H9 (cell line): ENCODE measurements around the gene PHKA2. TPM values are rescaled to one million over a fixed set of nuclear protein-coding genes. Genes with fewer than 3 reads are reported as not detected.

ENCODE experiments used
- DNase-seq: peaks from one replicate; pipeline ENCODE4 v3.0.0-alpha.2; 2017
- H2AFZ ChIP-seq: one replicate; pipeline ENCODE4 v1.6.1; 2013; ENCODE audit warnings: mild to moderate bottlenecking, low read length, control low read depth, moderate library complexity
- H2AK5ac ChIP-seq: 2 replicates; pipeline ENCODE4 v1.6.1; 2013; ENCODE audit warnings: low read length, control low read depth, mixed read lengths; ENCODE audit not compliant: insufficient read length
- H2BK120ac ChIP-seq: one replicate; pipeline ENCODE4 v1.6.1; 2013; ENCODE audit warnings: low read depth, mild to moderate bottlenecking, low read length, control low read depth, inconsistent platforms; ENCODE audit not compliant: poor library complexity, severe bottlenecking
- H2BK12ac ChIP-seq: 2 replicates; pipeline ENCODE4 v1.6.1; 2013; ENCODE audit warnings: low read length, control low read depth, mixed read lengths, low read depth; ENCODE audit not compliant: insufficient read length
- H2BK15ac ChIP-seq: 2 replicates; pipeline ENCODE4 v1.6.1; 2013; ENCODE audit warnings: low read depth, low read length, control low read depth
- H2BK20ac ChIP-seq: one replicate; pipeline ENCODE4 v1.6.1; 2013; ENCODE audit warnings: low read depth, mild to moderate bottlenecking, low read length, control low read depth, inconsistent platforms; ENCODE audit not compliant: poor library complexity, severe bottlenecking
- H2BK5ac ChIP-seq: 2 replicates; pipeline ENCODE4 v1.6.1; 2013; ENCODE audit warnings: low read length, control low read depth, mixed read lengths; ENCODE audit not compliant: insufficient read length
- H3K14ac ChIP-seq: 2 replicates; pipeline ENCODE4 v1.6.1; 2013; ENCODE audit warnings: low read length, control low read depth; ENCODE audit not compliant: insufficient read depth
- H3K18ac ChIP-seq: 2 replicates; pipeline ENCODE4 v1.6.1; 2013; ENCODE audit warnings: low read depth, mild to moderate bottlenecking, mixed read lengths, low read length, control low read depth; ENCODE audit not compliant: insufficient read length
- H3K23ac ChIP-seq: 2 replicates; pipeline ENCODE4 v1.6.1; 2013; ENCODE audit warnings: low read length, control low read depth, mixed read lengths, low read depth; ENCODE audit not compliant: insufficient read length
- H3K23me2 ChIP-seq: 2 replicates; pipeline ENCODE4 v1.6.1; 2013; ENCODE audit warnings: low read depth, mild to moderate bottlenecking, mixed read lengths, low read length, control low read depth; ENCODE audit not compliant: insufficient read length, poor library complexity, severe bottlenecking
- H3K27ac ChIP-seq: 2 replicates; pipeline ENCODE4 v1.5.1; 2013; ENCODE audit warnings: low read length, control low read depth, mixed read lengths, low read depth; ENCODE audit not compliant: insufficient read length
- H3K27me3 ChIP-seq: 2 replicates; pipeline ENCODE4 v1.6.1; 2013; ENCODE audit warnings: low read length, control low read depth, inconsistent platforms; ENCODE audit not compliant: insufficient read depth
- H3K4ac ChIP-seq: 2 replicates; pipeline ENCODE4 v1.6.1; 2013; ENCODE audit warnings: low read depth, mild to moderate bottlenecking, control low read depth, inconsistent platforms, low read length, moderate library complexity
- H3K4me1 ChIP-seq: 2 replicates; pipeline ENCODE4 v1.6.1; 2013; ENCODE audit warnings: low read length, control low read depth, inconsistent platforms; ENCODE audit not compliant: insufficient read depth
- H3K4me2 ChIP-seq: 2 replicates; pipeline ENCODE4 v1.6.1; 2013; ENCODE audit warnings: low read length, control low read depth, mixed read lengths; ENCODE audit not compliant: insufficient read length, insufficient read depth
- H3K56ac ChIP-seq: 2 replicates; pipeline ENCODE4 v1.6.1; 2013; ENCODE audit warnings: low read depth, mild to moderate bottlenecking, mixed read lengths, low read length, control low read depth; ENCODE audit not compliant: insufficient read length
- H3K79me1 ChIP-seq: 2 replicates; pipeline ENCODE4 v1.6.1; 2013; ENCODE audit warnings: low read depth, mild to moderate bottlenecking, moderate library complexity, low read length, control low read depth, inconsistent platforms; ENCODE audit not compliant: insufficient read depth, poor library complexity, severe bottlenecking
- H3K79me2 ChIP-seq: 2 replicates; pipeline ENCODE4 v1.6.1; 2013; ENCODE audit warnings: low read length, control low read depth, inconsistent platforms; ENCODE audit not compliant: insufficient read depth
- H3K9ac ChIP-seq: 2 replicates; pipeline ENCODE4 v1.6.1; 2013; ENCODE audit warnings: low read length, control low read depth, mixed read lengths; ENCODE audit not compliant: insufficient read length; ENCODE audit errors: extremely low read depth
- H3K9me3 ChIP-seq: one replicate; pipeline ENCODE4 v1.6.1; 2013; ENCODE audit warnings: low read depth, low read length, inconsistent platforms; ENCODE audit not compliant: control insufficient read depth
- H3T11ph ChIP-seq: one replicate; pipeline ENCODE4 v1.6.1; 2013; ENCODE audit warnings: mild to moderate bottlenecking, low read length, control low read depth, inconsistent platforms
- H4K20me1 ChIP-seq: one replicate; pipeline ENCODE4 v1.6.1; 2013; ENCODE audit not compliant: control insufficient read depth, insufficient read length, insufficient read depth
- H4K5ac ChIP-seq: 2 replicates; pipeline ENCODE4 v1.6.1; 2013; ENCODE audit warnings: low read depth, mild to moderate bottlenecking, mixed read lengths, low read length, control low read depth; ENCODE audit not compliant: insufficient read length
- H4K8ac ChIP-seq: replicated peaks from 2 replicates; pipeline ENCODE4 v1.6.1; 2013; ENCODE audit warnings: low read length, control low read depth, mixed read lengths, low read depth; ENCODE audit not compliant: insufficient read length
- H4K91ac ChIP-seq: 2 replicates; pipeline ENCODE4 v1.6.1; 2013; ENCODE audit warnings: low read depth, mild to moderate bottlenecking, moderate library complexity, mixed read lengths, low read length, control low read depth; ENCODE audit not compliant: insufficient read length
- H3K27ac Mint-ChIP-seq, 3 experiments: 2 replicates in 2 of 3; 3 replicates in 1 of 3; pipeline ENCODE4 v1.8.0; 2020 to 2021; ENCODE audit warnings: mixed read lengths in 3 of 3, mild to moderate bottlenecking in 1 of 3, moderate library complexity in 1 of 3
- H3K27me3 Mint-ChIP-seq: 2 replicates; pipeline ENCODE4 v1.8.0; 2021; ENCODE audit warnings: low read depth, mild to moderate bottlenecking, moderate library complexity, mixed read lengths
- H3K36me3 Mint-ChIP-seq, 3 experiments: 2 replicates in 2 of 3; 3 replicates in 1 of 3; pipeline ENCODE4 v1.8.0; 2020 to 2021; ENCODE audit warnings: low read depth in 3 of 3, mixed read lengths in 3 of 3; ENCODE audit not compliant: insufficient read depth in 1 of 3
- H3K4me1 Mint-ChIP-seq, 2 experiments: 2 replicates each; pipeline ENCODE4 v1.8.0; 2020; ENCODE audit warnings: mixed read lengths in 2 of 2
- H3K4me3 Mint-ChIP-seq, 2 experiments: 2 replicates in 1 of 2; 3 replicates in 1 of 2; pipeline ENCODE4 v1.8.0; 2020 to 2021; ENCODE audit warnings: mild to moderate bottlenecking in 2 of 2, mixed read lengths in 2 of 2, moderate library complexity in 1 of 2
- H3K9me3 Mint-ChIP-seq, 2 experiments: 2 replicates in 1 of 2; 3 replicates in 1 of 2; pipeline ENCODE4 v1.8.0; 2020; ENCODE audit warnings: mild to moderate bottlenecking in 2 of 2, mixed read lengths in 2 of 2, moderate library complexity in 1 of 2
- WGBS: extraction: QIAGEN DNeasy Blood & Tissue Kit; methylation state at CpG from one replicate; pipeline ENCODE4 v1.1.7; 2013; ENCODE audit warnings: missing lambda C conversion rate, low lambda C conversion rate, mixed read lengths; ENCODE audit not compliant: insufficient read length; ENCODE audit errors: extremely low coverage; 5-methylcytosine and 5-hydroxymethylcytosine counted together
- total RNA-seq: library from RNA; stranded (reverse); gene quantifications from 2 replicates; pipeline ENCODE4 v1.2.1, GENCODE V29; 2021
- TF ChIP-seq, protein P1 (sequence below): fragments of 200-600 bp; sonication (generic); conservative IDR thresholded peaks from 3 replicates; pipeline ENCODE4 v1.8.0; 2021; ENCODE audit warnings: antibody characterized with exemption, mild to moderate bottlenecking

PHKA2 gene
- total RNA-seq, 1 experiment from 2014 or later: 24.2 TPM

DNA sequence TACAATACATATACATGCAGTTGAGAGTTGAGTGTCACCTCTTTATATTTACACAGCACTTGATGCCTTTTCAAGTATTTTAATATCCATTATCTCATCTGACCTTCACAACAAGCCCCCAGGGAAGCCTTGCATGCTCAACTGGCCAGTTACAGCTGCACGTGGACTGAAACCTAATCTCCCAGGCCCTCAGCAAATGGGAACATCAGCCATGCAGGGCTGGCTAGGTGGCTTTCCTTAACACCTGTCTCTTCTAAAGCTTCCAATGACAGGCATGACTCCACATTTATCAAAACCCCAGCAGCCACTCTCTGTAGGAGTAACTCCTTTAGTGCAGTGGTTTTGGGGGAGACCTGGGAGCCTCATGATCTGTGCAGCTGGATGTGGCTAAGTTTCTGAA, 56.4 kb downstream of the PHKA2 start:
- Histone ChIP-seq H3K4ac (no peak overlapping the region), H4K8ac (no peak overlapping the region), H4K5ac (no peak overlapping the region), H3K4me2 (no peak overlapping the region), H3K9ac (no peak overlapping the region), H2AFZ (no peak overlapping the region), H2BK12ac (no peak overlapping the region), H3K27ac (no peak overlapping the region), H3K9me3 (peaks cover 52% of the 10 kb centered on the region), H3T11ph (no peak overlapping the region), H3K23ac (no peak overlapping the region), H3K56ac (no peak overlapping the region), H2BK15ac (no peak overlapping the region), H2BK120ac (no peak overlapping the region), H3K14ac (no peak overlapping the region), H3K27me3 (no peaks in the 10 kb centered on the region), H2BK20ac (no peak overlapping the region), H4K91ac (no peak overlapping the region), H4K20me1 (no peaks in the 10 kb centered on the region), H3K23me2 (peaks cover 3% of the 10 kb centered on the region), H3K79me2 (no peaks in the 10 kb centered on the region), H2AK5ac (no peak overlapping the region), H3K79me1 (no peaks in the 10 kb centered on the region), H3K4me1 (no peaks in the 10 kb centered on the region), H2BK5ac (no peak overlapping the region), H3K18ac (no peak overlapping the region)
- Mint-ChIP-seq H3K9me3 (peaks cover 68 to 83% of the 10 kb centered on the region in 2 experiments), H3K27me3 (no peaks in the 10 kb centered on the region), H3K27ac (no peak overlapping the region), H3K4me1 (no peaks in the 10 kb centered on the region), H3K4me3 (no peak overlapping the region), H3K36me3 (peaks cover 18 to 53% (median 29%) of the 10 kb centered on the region in 3 experiments)
- WGBS: no CpG with 5 or more reads among the region's 1 CpG
- DNase-seq: no peak
- TF ChIP-seq, protein P1, sequence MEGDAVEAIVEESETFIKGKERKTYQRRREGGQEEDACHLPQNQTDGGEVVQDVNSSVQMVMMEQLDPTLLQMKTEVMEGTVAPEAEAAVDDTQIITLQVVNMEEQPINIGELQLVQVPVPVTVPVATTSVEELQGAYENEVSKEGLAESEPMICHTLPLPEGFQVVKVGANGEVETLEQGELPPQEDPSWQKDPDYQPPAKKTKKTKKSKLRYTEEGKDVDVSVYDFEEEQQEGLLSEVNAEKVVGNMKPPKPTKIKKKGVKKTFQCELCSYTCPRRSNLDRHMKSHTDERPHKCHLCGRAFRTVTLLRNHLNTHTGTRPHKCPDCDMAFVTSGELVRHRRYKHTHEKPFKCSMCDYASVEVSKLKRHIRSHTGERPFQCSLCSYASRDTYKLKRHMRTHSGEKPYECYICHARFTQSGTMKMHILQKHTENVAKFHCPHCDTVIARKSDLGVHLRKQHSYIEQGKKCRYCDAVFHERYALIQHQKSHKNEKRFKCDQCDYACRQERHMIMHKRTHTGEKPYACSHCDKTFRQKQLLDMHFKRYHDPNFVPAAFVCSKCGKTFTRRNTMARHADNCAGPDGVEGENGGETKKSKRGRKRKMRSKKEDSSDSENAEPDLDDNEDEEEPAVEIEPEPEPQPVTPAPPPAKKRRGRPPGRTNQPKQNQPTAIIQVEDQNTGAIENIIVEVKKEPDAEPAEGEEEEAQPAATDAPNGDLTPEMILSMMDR: no peak
